OCI-LY3 (cell line): Measurements from ENCODE around the gene PROB1.

ENCODE experiments used
- H2AFZ ChIP-seq: fragments of 200-600, 300-600 bp; shearing (Covaris generic); 2 replicates; pipeline ENCODE4 v1.6.0; 2014; ENCODE audit warnings: antibody characterized with exemption, low read depth, low read length
- H3K27ac ChIP-seq: fragments of 200-600, 300-600 bp; sonication (generic); 2 replicates; pipeline ENCODE4 v1.5.1; 2014; ENCODE audit warnings: mild to moderate bottlenecking, low read length, moderate library complexity, mixed read lengths
- H3K27me3 ChIP-seq: fragments of 200-600, 300-600 bp; sonication (generic); 2 replicates; pipeline ENCODE4 v1.6.1; 2014; ENCODE audit warnings: low read depth, low read length, mixed read lengths
- H3K36me3 ChIP-seq: fragments of 200-600, 300-600 bp; sonication (generic); replicated peaks from 2 replicates; pipeline ENCODE3; 2014; ENCODE audit warnings: low read depth, low read length, mixed read lengths
- H3K4me1 ChIP-seq: fragments of 300-600, 200-600 bp; sonication (generic); 2 replicates; pipeline ENCODE4 v1.6.1; 2014; ENCODE audit warnings: low read length, mixed read lengths
- H3K4me2 ChIP-seq: fragments of 200-600, 300-600 bp; sonication (generic); 2 replicates; pipeline ENCODE4 v1.6.1; 2014; ENCODE audit warnings: low read length, mixed read lengths
- H3K4me3 ChIP-seq: fragments of 300-600, 200-600 bp; sonication (generic); 2 replicates; pipeline ENCODE4 v1.5.1; 2014; ENCODE audit warnings: antibody characterized with exemption, mild to moderate bottlenecking, low read length, moderate library complexity
- H3K79me2 ChIP-seq: fragments of 300-600, 200-600 bp; shearing (Covaris generic); 2 replicates; pipeline ENCODE4 v1.6.1; 2014; ENCODE audit warnings: mild to moderate bottlenecking, low read length, mixed read lengths
- H3K9ac ChIP-seq: fragments of 300-600, 200-600 bp; shearing (Covaris generic); 2 replicates; pipeline ENCODE4 v1.6.0; 2014; ENCODE audit warnings: mild to moderate bottlenecking, low read length, moderate library complexity
- H3K9me3 ChIP-seq: fragments of 200-600, 300-600 bp; shearing (Covaris generic); 2 replicates; pipeline ENCODE4 v1.6.1; 2014; ENCODE audit warnings: low read length, mixed read lengths; ENCODE audit not compliant: insufficient read depth
- H4K20me1 ChIP-seq: fragments of 200-600, 300-600 bp; sonication (generic); 2 replicates; pipeline ENCODE4 v1.6.1; 2016; ENCODE audit warnings: low read length, mixed read lengths; ENCODE audit not compliant: insufficient read depth
- EZH2phosphoT487 ChIP-seq: fragments of 200-600 bp; shearing (Covaris generic); IDR thresholded peaks from 2 replicates; pipeline ENCODE4 v1.6.1; 2018; ENCODE audit warnings: antibody characterized with exemption, mixed run types, low read depth
- TF ChIP-seq, protein P1 (sequence below): fragments of 200-600, 300-600 bp; sonication (generic); IDR thresholded peaks from 2 replicates; pipeline ENCODE4 v1.5.1; 2014; ENCODE audit warnings: antibody characterized with exemption, low read length, low read depth

The PROB1 gene

DNA sequence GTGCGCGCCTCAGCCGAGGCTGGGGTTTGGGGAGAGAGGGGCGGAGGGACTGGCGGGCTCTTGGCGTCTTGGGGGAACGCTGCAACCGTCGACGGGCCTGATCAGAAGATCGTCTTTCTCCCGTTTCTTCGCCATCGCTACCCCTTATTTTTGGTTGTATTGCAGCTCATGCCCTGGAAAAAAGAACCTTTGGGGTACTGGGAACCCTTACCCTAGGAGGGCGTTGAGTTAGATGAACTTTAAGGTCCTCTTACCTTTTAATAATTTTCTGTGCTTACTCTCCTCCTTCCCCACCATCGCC lies 52.5 kb downstream of the PROB1 start:
- H3K9me3 ChIP-seq = no peaks in the 10 kb centered on the region
- TF ChIP-seq, protein P1, sequence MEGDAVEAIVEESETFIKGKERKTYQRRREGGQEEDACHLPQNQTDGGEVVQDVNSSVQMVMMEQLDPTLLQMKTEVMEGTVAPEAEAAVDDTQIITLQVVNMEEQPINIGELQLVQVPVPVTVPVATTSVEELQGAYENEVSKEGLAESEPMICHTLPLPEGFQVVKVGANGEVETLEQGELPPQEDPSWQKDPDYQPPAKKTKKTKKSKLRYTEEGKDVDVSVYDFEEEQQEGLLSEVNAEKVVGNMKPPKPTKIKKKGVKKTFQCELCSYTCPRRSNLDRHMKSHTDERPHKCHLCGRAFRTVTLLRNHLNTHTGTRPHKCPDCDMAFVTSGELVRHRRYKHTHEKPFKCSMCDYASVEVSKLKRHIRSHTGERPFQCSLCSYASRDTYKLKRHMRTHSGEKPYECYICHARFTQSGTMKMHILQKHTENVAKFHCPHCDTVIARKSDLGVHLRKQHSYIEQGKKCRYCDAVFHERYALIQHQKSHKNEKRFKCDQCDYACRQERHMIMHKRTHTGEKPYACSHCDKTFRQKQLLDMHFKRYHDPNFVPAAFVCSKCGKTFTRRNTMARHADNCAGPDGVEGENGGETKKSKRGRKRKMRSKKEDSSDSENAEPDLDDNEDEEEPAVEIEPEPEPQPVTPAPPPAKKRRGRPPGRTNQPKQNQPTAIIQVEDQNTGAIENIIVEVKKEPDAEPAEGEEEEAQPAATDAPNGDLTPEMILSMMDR = no peak
- no peak for TF ChIP-seq EZH2phosphoT487
- peaks cover 28% of the 10 kb centered on the region for H4K20me1 ChIP-seq
- peak overlapping the region; percentile 79 for H3K9ac ChIP-seq
- H3K4me3 ChIP-seq = peak overlapping the region; percentile 97
- peak overlapping the region; percentile 82 for H3K4me2 ChIP-seq
- H3K4me1 ChIP-seq = peaks cover 11% of the 10 kb centered on the region
- H3K27me3 ChIP-seq = no peaks in the 10 kb centered on the region
- H2AFZ ChIP-seq = peak overlapping the region; percentile 15; the same call in 1 of the 2 replicates
- peaks cover 9% of the 10 kb centered on the region for H3K36me3 ChIP-seq
- peaks cover 55% of the 10 kb centered on the region for H3K79me2 ChIP-seq
- peak overlapping the region; percentile 80 for H3K27ac ChIP-seq

DNA sequence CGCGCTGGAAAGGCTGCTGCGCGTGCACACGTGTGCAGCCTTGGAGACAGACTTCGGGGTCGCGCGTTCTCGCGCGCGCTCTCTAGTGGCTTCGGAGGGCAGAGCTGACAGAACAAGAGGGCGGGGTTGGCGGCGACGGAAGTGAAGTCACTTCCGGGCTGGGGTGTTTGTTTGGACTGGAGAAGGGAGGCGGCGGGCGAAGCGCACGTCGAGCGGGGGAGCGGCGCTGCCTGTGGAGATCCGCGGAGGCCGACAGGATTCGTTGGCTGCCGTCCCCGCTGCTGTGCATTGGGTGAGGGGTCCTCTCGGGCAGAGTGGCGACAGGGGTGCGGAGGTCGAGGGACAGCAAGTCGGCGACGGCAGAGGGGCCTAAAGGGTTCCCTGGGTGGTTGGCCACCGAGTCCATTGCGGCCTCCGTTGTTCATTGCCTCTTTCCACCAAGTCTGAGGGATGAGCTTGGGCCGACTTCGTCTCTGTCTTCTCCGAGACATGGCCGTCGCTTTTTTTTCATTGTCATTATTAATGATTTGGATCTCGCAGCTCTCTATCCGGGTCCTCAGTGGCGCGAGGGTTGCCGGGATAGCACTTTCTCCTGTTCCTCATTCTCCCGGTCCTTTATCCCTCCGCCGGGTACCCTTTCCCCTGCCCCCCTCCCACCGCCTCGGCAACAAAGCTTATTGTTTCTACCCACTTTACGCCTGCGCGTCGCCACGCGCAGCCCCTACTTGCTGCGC lies 53.0 kb downstream of the PROB1 start, which contains the start of gene PAIP2:
TSS of gene PAIP2 (plus strand) at position 166 of the 734 bp plus-strand sequence. CDS start 21,931 bp downstream, outside the sequence.
- H4K20me1 ChIP-seq = peaks cover 28% of the 10 kb centered on the region
- peak within 1 kb of the TSS; percentile 79 for H3K9ac ChIP-seq
- peak within 1 kb of the TSS; percentile 80 for H3K27ac ChIP-seq
- peaks cover 50% of the 10 kb centered on the region for H3K79me2 ChIP-seq
- H2AFZ ChIP-seq = peak within 1 kb of the TSS; percentile 46; the same call in 1 of the 2 replicates
- no peaks in the 10 kb centered on the region for H3K9me3 ChIP-seq
- H3K4me1 ChIP-seq = peaks cover 11% of the 10 kb centered on the region
- no peak for TF ChIP-seq EZH2phosphoT487
- TF ChIP-seq, protein P1 = peak; percentile 50
- H3K27me3 ChIP-seq = no peaks in the 10 kb centered on the region
- peak within 1 kb of the TSS; percentile 98 for H3K4me2 ChIP-seq
- H3K4me3 ChIP-seq = peak within 1 kb of the TSS; percentile 97
- H3K36me3 ChIP-seq = peaks cover 9% of the 10 kb centered on the region

DNA sequence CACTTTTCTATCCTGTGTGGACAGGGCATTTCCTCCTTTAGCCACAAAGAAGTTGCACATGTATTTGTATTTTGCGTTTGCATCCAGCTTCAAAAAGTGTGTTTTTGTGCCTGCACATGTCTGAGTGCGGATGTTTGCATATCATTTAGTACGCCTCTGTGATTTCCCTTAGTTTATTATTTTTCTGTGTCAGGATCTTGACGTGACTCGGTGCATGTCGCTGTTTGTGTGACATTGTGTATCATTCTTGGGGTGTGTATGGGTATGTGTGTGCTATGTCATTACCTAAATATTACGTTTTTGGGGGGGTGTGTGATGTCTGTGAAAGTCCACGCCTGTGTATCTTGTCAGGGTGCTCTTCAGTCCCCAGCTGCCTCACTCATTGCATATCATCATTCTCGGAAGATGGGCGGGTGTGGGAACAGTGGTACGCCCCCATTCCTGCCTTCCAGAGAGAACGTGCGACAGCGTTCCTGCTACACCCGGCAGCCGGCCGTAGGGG lies 53.7 kb downstream of the PROB1 start:
- peak overlapping the region; percentile 98 for H3K4me2 ChIP-seq
- no peak overlapping the region for H3K27ac ChIP-seq
- peaks cover 9% of the 10 kb centered on the region for H3K36me3 ChIP-seq
- no peaks in the 10 kb centered on the region for H3K9me3 ChIP-seq
- H3K79me2 ChIP-seq = peaks cover 44% of the 10 kb centered on the region
- peak overlapping the region; percentile 46; the same call in 1 of the 2 replicates for H2AFZ ChIP-seq
- peak overlapping the region; percentile 55 for H3K9ac ChIP-seq
- H3K4me1 ChIP-seq = peaks cover 11% of the 10 kb centered on the region
- peak overlapping the region; percentile 97 for H3K4me3 ChIP-seq
- H4K20me1 ChIP-seq = peaks cover 28% of the 10 kb centered on the region
- TF ChIP-seq EZH2phosphoT487 = no peak
- TF ChIP-seq, protein P1 = no peak
- no peaks in the 10 kb centered on the region for H3K27me3 ChIP-seq
